CD14-positive monocyte (primary cell): Measurements from ENCODE around the gene VWC2L. TPM values are rescaled to one million over a fixed set of nuclear protein-coding genes. Genes with fewer than 3 reads are reported as not detected.

Experiments
- DNase-seq, 3 donors: peaks; one replicate each; pipeline ENCODE4 v3.0.0-alpha.2; 2011 to 2022
- H2AFZ ChIP-seq: 2 replicates; pipeline ENCODE4 v1.6.0; 2012; ENCODE audit warnings: mild to moderate bottlenecking, low read depth, low read length, inconsistent platforms; ENCODE audit not compliant: insufficient read depth, poor library complexity, severe bottlenecking
- H3K27ac ChIP-seq, 2 donors: 1 replicate in 1 of 2; 2 replicates in 1 of 2; pipeline ENCODE4 v1.5.1; 2012 to 2013; ENCODE audit warnings: low read length in 2 of 2, control low read depth in 1 of 2, inconsistent platforms in 1 of 2, low read depth in 1 of 2, mild to moderate bottlenecking in 1 of 2
- H3K27me3 ChIP-seq, 2 donors: one replicate each; pipeline versions ENCODE4 v1.6.0 to v1.6.1; 2011 to 2013; ENCODE audit warnings: low read length in 2 of 2; ENCODE audit not compliant: control insufficient read depth in 2 of 2, insufficient read depth in 2 of 2
- H3K36me3 ChIP-seq, 2 donors: replicated peaks in 1 of 2; 1 replicate in 1 of 2; 2 replicates in 1 of 2; pipeline versions ENCODE4 v1.5.1 to v1.6.1; 2012 to 2013; ENCODE audit warnings: low read length in 2 of 2, control low read depth in 1 of 2, inconsistent platforms in 1 of 2, mild to moderate bottlenecking in 1 of 2; ENCODE audit not compliant: insufficient read depth in 2 of 2, control insufficient read depth in 1 of 2
- H3K4me1 ChIP-seq, 2 donors: 1 replicate in 1 of 2; 2 replicates in 1 of 2; pipeline versions ENCODE4 v1.5.1 to v1.6.1; 2012 to 2013; ENCODE audit warnings: low read length in 2 of 2, control low read depth in 1 of 2, inconsistent platforms in 1 of 2, mild to moderate bottlenecking in 1 of 2, moderate library complexity in 1 of 2; ENCODE audit not compliant: insufficient read depth in 2 of 2, control insufficient read depth in 1 of 2
- H3K4me2 ChIP-seq: replicated peaks from 2 replicates; pipeline ENCODE3; 2012; ENCODE audit warnings: low read length, moderate library complexity, mild to moderate bottlenecking; ENCODE audit not compliant: poor library complexity, severe bottlenecking; ENCODE audit errors: extremely low read depth
- H3K4me3 ChIP-seq, 3 experiments: fragments of 200-600 bp in 1 of 3; sonication (generic) in 1 of 3; replicated peaks in 1 of 3; 1 replicate in 2 of 3; 2 replicates in 1 of 3; pipeline ENCODE4 v1.5.1; 2011 to 2013; ENCODE audit warnings: low read length in 3 of 3, mild to moderate bottlenecking in 3 of 3, control low read depth in 2 of 3, low read depth in 2 of 3, inconsistent platforms in 1 of 3, moderate library complexity in 1 of 3
- H3K79me2 ChIP-seq: 2 replicates; pipeline ENCODE4 v1.6.0; 2012; ENCODE audit warnings: mild to moderate bottlenecking, control low read depth, inconsistent platforms, low read length, moderate library complexity; ENCODE audit not compliant: insufficient read depth
- H3K9ac ChIP-seq: 2 replicates; pipeline ENCODE4 v1.6.0; 2017; ENCODE audit warnings: low read length, mild to moderate bottlenecking; ENCODE audit not compliant: insufficient read depth, poor library complexity, severe bottlenecking
- H3K9me3 ChIP-seq, 2 donors: replicated peaks in 1 of 2; 1 replicate in 1 of 2; 2 replicates in 1 of 2; pipeline versions ENCODE4 v1.5.1 to v1.6.1; 2012 to 2013; ENCODE audit warnings: low read length in 2 of 2, control low read depth in 1 of 2; ENCODE audit not compliant: control insufficient read depth in 1 of 2, insufficient read depth in 1 of 2
- H4K20me1 ChIP-seq: 2 replicates; pipeline ENCODE4 v1.6.0; 2012; ENCODE audit warnings: mild to moderate bottlenecking, low read length, control low read depth, moderate library complexity; ENCODE audit not compliant: insufficient read depth
- H3K27ac Mint-ChIP-seq, 7 donors: one replicate each; pipeline ENCODE4 v1.8.0; 2020; ENCODE audit warnings: mild to moderate bottlenecking in 7 of 7, mixed read lengths in 7 of 7, moderate library complexity in 6 of 7, inconsistent platforms in 2 of 7
- H3K27me3 Mint-ChIP-seq, 3 donors: one replicate each; pipeline ENCODE4 v1.8.0; 2021 to 2022; ENCODE audit warnings: low read depth in 3 of 3, mild to moderate bottlenecking in 3 of 3, mixed read lengths in 3 of 3, moderate library complexity in 3 of 3, inconsistent platforms in 1 of 3
- H3K36me3 Mint-ChIP-seq, 2 donors: one replicate each; pipeline ENCODE4 v1.8.0; 2020; ENCODE audit warnings: mixed read lengths in 2 of 2, inconsistent platforms in 1 of 2, mild to moderate bottlenecking in 1 of 2
- H3K4me1 Mint-ChIP-seq: one replicate; pipeline ENCODE4 v1.8.0; 2020; ENCODE audit warnings: mild to moderate bottlenecking, mixed read lengths
- H3K4me3 Mint-ChIP-seq, 2 donors: one replicate each; pipeline ENCODE4 v1.8.0; 2020; ENCODE audit warnings: mild to moderate bottlenecking in 2 of 2, mixed read lengths in 2 of 2, moderate library complexity in 1 of 2
- H3K9me3 Mint-ChIP-seq, 7 donors: one replicate each; pipeline ENCODE4 v1.8.0; 2020 to 2022; ENCODE audit warnings: mixed read lengths in 7 of 7, mild to moderate bottlenecking in 6 of 7, moderate library complexity in 6 of 7, inconsistent platforms in 2 of 7
- WGBS: methylation state at CpG from one replicate; pipeline ENCODE4 v1.1.5; 2013; ENCODE audit warnings: missing lambda C conversion rate; ENCODE audit not compliant: insufficient coverage; 5-methylcytosine and 5-hydroxymethylcytosine counted together
- intact Hi-C, 2 donors: fragments of 100-400 bp; cut with micrococcal nuclease; formaldehyde crosslinking; loops; one replicate each; pipeline versions ENCODE4 v1.15.0 to v1.15.1; 2023
- polyA plus RNA-seq, 3 donors: library from polyadenylated mRNA; depleted of rRNA in 1 of 3; unstranded in 2 of 3; stranded (reverse) in 1 of 3; fragments of 300-500 nt in 2 of 3; fragments of >200 nt in 1 of 3; fragmentation: Illumina TruSeq in 2 of 3; gene quantifications; 1 replicate in 2 of 3; 2 replicates in 1 of 3; pipeline ENCODE4 v1.2.3, GENCODE V29; 2012 to 2021
- TF ChIP-seq, protein P1 (sequence below): fragments of 200-600 bp; IDR thresholded peaks from one replicate; pipeline ENCODE4 v1.8.0; 2022; ENCODE audit warnings: antibody characterized with exemption, mild to moderate bottlenecking

Gene VWC2L
- polyA plus RNA-seq, 3 donors: not detected

DNA sequence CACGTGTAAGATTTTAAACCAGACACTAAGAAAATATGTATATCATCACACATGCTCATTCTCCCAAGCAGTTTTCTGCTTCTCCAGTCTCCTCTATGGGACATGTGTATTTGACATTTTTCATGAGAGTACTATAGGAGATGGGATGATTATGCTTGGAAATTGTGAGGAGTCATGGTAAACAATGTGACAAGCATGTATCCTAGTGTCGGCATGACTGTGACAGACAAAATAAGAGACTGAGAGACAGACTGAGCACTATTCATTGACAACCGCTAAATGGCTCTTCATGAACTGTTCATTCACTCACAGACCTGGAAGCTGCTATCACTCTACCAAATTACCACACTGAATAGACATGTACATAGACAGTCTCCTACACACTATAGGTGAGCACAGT lies 127.1 kb downstream of the VWC2L start:
- H3K4me3 Mint-ChIP-seq: no peak overlapping the region
- peaks cover 0 to 8% (median 2%) of the 10 kb centered on the region in 7 donors for H3K9me3 Mint-ChIP-seq
- no peak overlapping the region for H3K4me3 ChIP-seq
- H3K4me1 ChIP-seq: no peaks in the 10 kb centered on the region
- TF ChIP-seq, protein P1, sequence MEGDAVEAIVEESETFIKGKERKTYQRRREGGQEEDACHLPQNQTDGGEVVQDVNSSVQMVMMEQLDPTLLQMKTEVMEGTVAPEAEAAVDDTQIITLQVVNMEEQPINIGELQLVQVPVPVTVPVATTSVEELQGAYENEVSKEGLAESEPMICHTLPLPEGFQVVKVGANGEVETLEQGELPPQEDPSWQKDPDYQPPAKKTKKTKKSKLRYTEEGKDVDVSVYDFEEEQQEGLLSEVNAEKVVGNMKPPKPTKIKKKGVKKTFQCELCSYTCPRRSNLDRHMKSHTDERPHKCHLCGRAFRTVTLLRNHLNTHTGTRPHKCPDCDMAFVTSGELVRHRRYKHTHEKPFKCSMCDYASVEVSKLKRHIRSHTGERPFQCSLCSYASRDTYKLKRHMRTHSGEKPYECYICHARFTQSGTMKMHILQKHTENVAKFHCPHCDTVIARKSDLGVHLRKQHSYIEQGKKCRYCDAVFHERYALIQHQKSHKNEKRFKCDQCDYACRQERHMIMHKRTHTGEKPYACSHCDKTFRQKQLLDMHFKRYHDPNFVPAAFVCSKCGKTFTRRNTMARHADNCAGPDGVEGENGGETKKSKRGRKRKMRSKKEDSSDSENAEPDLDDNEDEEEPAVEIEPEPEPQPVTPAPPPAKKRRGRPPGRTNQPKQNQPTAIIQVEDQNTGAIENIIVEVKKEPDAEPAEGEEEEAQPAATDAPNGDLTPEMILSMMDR: no peak
- WGBS: 83% methylated on average over 1 of the region's 3 CpGs
- H3K4me1 Mint-ChIP-seq: no peaks in the 10 kb centered on the region
- no peak overlapping the region for H3K4me2 ChIP-seq
- no peak overlapping the region for H3K27ac Mint-ChIP-seq
- H3K27me3 Mint-ChIP-seq: peaks cover 0 to 1% (median 0%) of the 10 kb centered on the region in 3 donors
- no peak for DNase-seq
- intact Hi-C loops: no loop called here
- no peak overlapping the region for H2AFZ ChIP-seq
- H3K36me3 ChIP-seq: no peaks in the 10 kb centered on the region
- no peaks in the 10 kb centered on the region for H4K20me1 ChIP-seq
- H3K27ac ChIP-seq: no peak overlapping the region
- H3K9ac ChIP-seq: no peak overlapping the region
- H3K79me2 ChIP-seq: no peaks in the 10 kb centered on the region
- no peaks in the 10 kb centered on the region for H3K36me3 Mint-ChIP-seq
- H3K9me3 ChIP-seq: no peaks in the 10 kb centered on the region
- no peaks in the 10 kb centered on the region for H3K27me3 ChIP-seq

DNA sequence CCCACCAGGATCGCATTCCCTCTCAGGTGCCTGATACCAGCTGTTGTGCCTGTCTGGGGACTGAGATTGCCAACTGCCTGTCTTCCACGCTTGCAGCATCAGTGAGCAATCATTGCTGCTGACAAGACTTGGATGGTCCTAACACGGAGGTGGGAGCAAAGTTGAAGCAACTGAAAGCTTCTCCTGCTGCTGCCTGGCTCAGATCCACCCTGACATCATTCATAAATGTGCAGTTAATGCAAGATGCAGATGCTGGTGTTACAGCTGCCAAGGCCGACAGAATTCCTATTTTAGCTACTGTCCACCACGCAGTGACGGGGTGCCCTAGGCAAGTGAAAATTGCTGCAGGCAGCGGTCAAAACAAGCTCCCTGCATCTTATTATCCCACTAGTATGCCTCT lies 131.4 kb downstream of the VWC2L start:
- 91% methylated on average over 4 of the region's 7 CpGs for WGBS
- Histone ChIP-seq H3K79me2 (no peaks in the 10 kb centered on the region), H3K4me2 (no peak overlapping the region), H3K36me3 (no peaks in the 10 kb centered on the region), H3K4me1 (no peaks in the 10 kb centered on the region), H3K27ac (no peak overlapping the region), H3K27me3 (no peaks in the 10 kb centered on the region), H3K4me3 (no peak overlapping the region), H4K20me1 (no peaks in the 10 kb centered on the region), H3K9ac (no peak overlapping the region), H2AFZ (no peak overlapping the region), H3K9me3 (no peaks in the 10 kb centered on the region)
- Mint-ChIP-seq H3K4me1 (no peaks in the 10 kb centered on the region), H3K4me3 (no peak overlapping the region), H3K27me3 (peaks cover 0 to 1% (median 0%) of the 10 kb centered on the region in 3 donors), H3K27ac (no peak overlapping the region), H3K9me3 (peaks cover 0 to 4% (median 0%) of the 10 kb centered on the region in 7 donors), H3K36me3 (no peaks in the 10 kb centered on the region)
- TF ChIP-seq, protein P1: no peak
- DNase-seq: no peak
- intact Hi-C loops: no loop called here
